Caki2 (cell line): ENCODE results near the gene ATXN8OS. TPM values are rescaled to one million over a fixed set of nuclear protein-coding genes. Genes with fewer than 3 reads are reported as not detected.

Source experiments
- DNase-seq: peaks from one replicate; pipeline ENCODE4 v3.0.0-alpha.2; 2015; ENCODE audit warnings: low read depth
- in situ Hi-C: cut with HindIII; loops from 2 replicates; pipeline ENCODE4 v1.10.0; 2016; ENCODE audit warnings: low sequenced_read_pairs, low pct_unique_long_range_greater_than_20kb, mixed read lengths
- total RNA-seq: library from RNA; depleted of rRNA; stranded (reverse); fragments of >200 nt; shearing (Covaris generic); gene quantifications from 2 replicates; pipeline ENCODE4 v1.2.3, GENCODE V29; 2014; ENCODE audit warnings: low replicate concordance; rRNA removed

Gene ATXN8OS
- total RNA-seq, 1 experiment from 2014 or later: not detected

- DNase-seq: no peak
- in situ Hi-C loops: no loop called here
These were observed 70.7 kb downstream of the ATXN8OS start for GRCh38 chr13:70178346-70178745.

Other genes starting within 250 kb of the ATXN8OS start
- not detected in 2 replicates for gene KLHL1, start 626 bp downstream of the ATXN8OS start, total RNA-seq